ENCODE results near the gene USP5.

USP5 gene

GRCh38 chr12:6824901-6825381, 27.0 kb upstream of the USP5 start:
- no peak for TF ChIP-seq CTCF (IDR thresholded peaks at IDR 0.05; ENCODE audit: insufficient read depth, low read length, poor library complexity, severe bottlenecking)
- no peak for TF ChIP-seq EZH2phosphoT487 (conservative IDR thresholded peaks at IDR 0.05; ENCODE audit: low read length)
- Histone ChIP-seq H2AFZ (ENCODE audit: low read depth, low read length, severe bottlenecking) (no peak overlapping the region), H3K9me2 (replicated peaks; ENCODE audit: insufficient read depth, low read length) (no peaks in the 10 kb centered on the region), H3K27me3 (ENCODE audit: low read length) (no peaks in the 10 kb centered on the region), H3F3A (ENCODE audit: insufficient read depth) (no peaks in the 10 kb centered on the region), H3K4me3 (ENCODE audit: insufficient read depth, low read length, poor library complexity, severe bottlenecking) (no peak overlapping the region), H3K27ac (ENCODE audit: low read depth, low read length) (no peak overlapping the region), H3K79me2 (ENCODE audit: insufficient read depth, low read length) (no peaks in the 10 kb centered on the region), H3K36me3 (ENCODE audit: low read length) (no peaks in the 10 kb centered on the region), H3K4me2 (ENCODE audit: low read depth, low read length, poor library complexity, severe bottlenecking) (no peak overlapping the region), H3K9ac (ENCODE audit: low read length) (no peak overlapping the region), H4K20me1 (ENCODE audit: low read depth, low read length) (no peaks in the 10 kb centered on the region; the same call in 1 of the 2 replicates), H3K9me3 (ENCODE audit: insufficient read depth, low read length) (no peaks in the 10 kb centered on the region)

- no peaks in the 10 kb centered on the region for H3K79me2 ChIP-seq (ENCODE audit: insufficient read depth, low read length)
- H3K4me2 ChIP-seq (ENCODE audit: low read depth, low read length, poor library complexity, severe bottlenecking): no peak overlapping the region
- H3K4me3 ChIP-seq (ENCODE audit: insufficient read depth, low read length, poor library complexity, severe bottlenecking): no peak overlapping the region
- H3K9me2 ChIP-seq (replicated peaks; ENCODE audit: insufficient read depth, low read length): no peaks in the 10 kb centered on the region
- no peak overlapping the region for H2AFZ ChIP-seq (ENCODE audit: low read depth, low read length, severe bottlenecking)
- no peaks in the 10 kb centered on the region for H3K9me3 ChIP-seq (ENCODE audit: insufficient read depth, low read length)
- TF ChIP-seq EZH2phosphoT487 (conservative IDR thresholded peaks at IDR 0.05; ENCODE audit: low read length): no peak
- peak; percentile 87 for TF ChIP-seq CTCF (IDR thresholded peaks at IDR 0.05; ENCODE audit: insufficient read depth, low read length, poor library complexity, severe bottlenecking)
- H4K20me1 ChIP-seq (ENCODE audit: low read depth, low read length): no peaks in the 10 kb centered on the region; the same call in 1 of the 2 replicates
- no peaks in the 10 kb centered on the region for H3K36me3 ChIP-seq (ENCODE audit: low read length)
- no peak overlapping the region for H3K9ac ChIP-seq (ENCODE audit: low read length)
- H3K27ac ChIP-seq (ENCODE audit: low read depth, low read length): no peak overlapping the region
- no peaks in the 10 kb centered on the region for H3K27me3 ChIP-seq (ENCODE audit: low read length)
- H3F3A ChIP-seq (ENCODE audit: insufficient read depth): no peaks in the 10 kb centered on the region
Observed at GRCh38 chr12:6825398-6826124, 26.4 kb upstream of the USP5 start.

GRCh38 chr12:6826125-6826733, 25.7 kb upstream of the USP5 start:
- Histone ChIP-seq H3K27me3 (ENCODE audit: low read length) (no peaks in the 10 kb centered on the region), H3K79me2 (ENCODE audit: insufficient read depth, low read length) (no peaks in the 10 kb centered on the region), H3K9me3 (ENCODE audit: insufficient read depth, low read length) (no peaks in the 10 kb centered on the region), H3F3A (ENCODE audit: insufficient read depth) (no peaks in the 10 kb centered on the region), H3K27ac (ENCODE audit: low read depth, low read length) (no peak overlapping the region), H3K36me3 (ENCODE audit: low read length) (no peaks in the 10 kb centered on the region), H4K20me1 (ENCODE audit: low read depth, low read length) (no peaks in the 10 kb centered on the region; the same call in 1 of the 2 replicates), H2AFZ (ENCODE audit: low read depth, low read length, severe bottlenecking) (no peak overlapping the region), H3K9me2 (replicated peaks; ENCODE audit: insufficient read depth, low read length) (no peaks in the 10 kb centered on the region), H3K9ac (ENCODE audit: low read length) (no peak overlapping the region), H3K4me2 (ENCODE audit: low read depth, low read length, poor library complexity, severe bottlenecking) (no peak overlapping the region), H3K4me3 (ENCODE audit: insufficient read depth, low read length, poor library complexity, severe bottlenecking) (no peak overlapping the region)
- no peak for TF ChIP-seq EZH2phosphoT487 (conservative IDR thresholded peaks at IDR 0.05; ENCODE audit: low read length)
- no peak for TF ChIP-seq CTCF (IDR thresholded peaks at IDR 0.05; ENCODE audit: insufficient read depth, low read length, poor library complexity, severe bottlenecking)
